ENCODE results near the gene GAS2L2. TPM values are rescaled to one million over a fixed set of nuclear protein-coding genes. Genes with fewer than 3 reads are reported as not detected.
A peak's percentile ranks its signal among the peaks of the same experiment; 100 is the strongest.

GAS2L2 gene
- total and polyA plus RNA-seq, 2 experiments from 2014 or later, result not detected

DNA sequence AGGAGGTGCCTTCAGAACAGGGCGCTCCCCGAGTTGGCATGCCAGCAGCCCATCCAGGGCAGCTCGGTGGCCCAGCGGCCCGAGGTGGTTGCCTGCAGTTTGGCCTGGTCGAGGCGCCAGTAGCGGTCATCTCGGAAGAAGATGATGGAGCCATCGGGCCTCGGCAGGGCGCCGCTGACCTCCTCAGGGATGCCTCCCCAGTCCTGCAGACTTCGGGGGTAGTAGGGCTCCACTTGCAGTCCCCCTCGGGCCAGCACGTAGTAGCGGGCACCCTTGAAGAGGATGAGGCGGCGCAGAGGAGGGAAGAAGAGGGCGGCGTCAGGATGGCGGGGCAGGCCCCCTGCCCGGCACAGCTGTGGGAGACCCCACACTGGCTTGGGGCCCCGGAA, 13.4 kb upstream of the GAS2L2 start:
- in situ Hi-C loops (cut with MboI), result no loop called here
- WGBS, 2 experiments (ENCODE audit: low coverage in 1 of 2, low lambda C conversion rate in 2 of 2, missing lambda C conversion rate in 2 of 2), result 78 to 81% methylated on average over 20 to 24 of the region's 24 CpGs
- no peak overlapping the region for H3K27ac ChIP-seq

GRCh38 chr17:35765756-35766488, 12.9 kb upstream of the GAS2L2 start:
- Histone ChIP-seq H3K9me2 (ENCODE audit: insufficient read depth) (no peaks in the 10 kb centered on the region), H3K9me3 (ENCODE audit: low read depth) (no peaks in the 10 kb centered on the region), H3K27me3 (replicated peaks; ENCODE audit: insufficient read depth) (peaks cover 7% of the 10 kb centered on the region; the same call in 1 of the 2 replicates), H4K20me1 (ENCODE audit: insufficient read depth) (no peaks in the 10 kb centered on the region), H3F3A (ENCODE audit: insufficient read depth) (no peaks in the 10 kb centered on the region), H3K27ac (no peak overlapping the region), H3K79me2 (ENCODE audit: insufficient read depth) (no peaks in the 10 kb centered on the region), H3K4me3 (no peak overlapping the region), H3K4me1 (ENCODE audit: insufficient read depth) (no peaks in the 10 kb centered on the region), H3K4me2 (ENCODE audit: unreplicated experiment) (no peak overlapping the region), H3K36me3 (ENCODE audit: low read depth) (no peaks in the 10 kb centered on the region), H3K9ac (no peak overlapping the region), H2AFZ (no peak overlapping the region)
- in situ Hi-C loops (cut with MboI), result no loop called here
- TF ChIP-seq EZH2phosphoT487 (IDR thresholded peaks at IDR 0.05; ENCODE audit: insufficient read depth, low read depth), result no peak
- TF ChIP-seq EZH2 (IDR thresholded peaks at IDR 0.05; ENCODE audit: insufficient read depth, poor library complexity, severe bottlenecking), result no peak
- 59 to 60% methylated on average over 8 of the region's 8 CpGs for WGBS, 2 experiments (ENCODE audit: low coverage in 1 of 2, low lambda C conversion rate in 2 of 2, missing lambda C conversion rate in 2 of 2)
- no peak for DNase-seq

More for the DNA sequence above, 13.4 kb upstream of the GAS2L2 start:
- no peaks in the 10 kb centered on the region for H3K4me1 ChIP-seq (ENCODE audit: insufficient read depth)
- no peak overlapping the region for H3K4me2 ChIP-seq (ENCODE audit: unreplicated experiment)
- no peaks in the 10 kb centered on the region for H3K79me2 ChIP-seq (ENCODE audit: insufficient read depth)
- no peaks in the 10 kb centered on the region for H3K36me3 ChIP-seq (ENCODE audit: low read depth)
- no peak for DNase-seq
- no peak overlapping the region for H3K4me3 ChIP-seq
- no peak for TF ChIP-seq EZH2 (IDR thresholded peaks at IDR 0.05; ENCODE audit: insufficient read depth, poor library complexity, severe bottlenecking)
- TF ChIP-seq EZH2phosphoT487 (IDR thresholded peaks at IDR 0.05; ENCODE audit: insufficient read depth, low read depth), result no peak
- H3K9me2 ChIP-seq (ENCODE audit: insufficient read depth), result no peaks in the 10 kb centered on the region
- H3F3A ChIP-seq (ENCODE audit: insufficient read depth), result no peaks in the 10 kb centered on the region
- peaks cover 7% of the 10 kb centered on the region; the same call in 1 of the 2 replicates for H3K27me3 ChIP-seq (replicated peaks; ENCODE audit: insufficient read depth)
- no peaks in the 10 kb centered on the region for H4K20me1 ChIP-seq (ENCODE audit: insufficient read depth)
- H3K9me3 ChIP-seq (ENCODE audit: low read depth), result no peaks in the 10 kb centered on the region
- H3K9ac ChIP-seq, result no peak overlapping the region
- H2AFZ ChIP-seq, result no peak overlapping the region

DNA sequence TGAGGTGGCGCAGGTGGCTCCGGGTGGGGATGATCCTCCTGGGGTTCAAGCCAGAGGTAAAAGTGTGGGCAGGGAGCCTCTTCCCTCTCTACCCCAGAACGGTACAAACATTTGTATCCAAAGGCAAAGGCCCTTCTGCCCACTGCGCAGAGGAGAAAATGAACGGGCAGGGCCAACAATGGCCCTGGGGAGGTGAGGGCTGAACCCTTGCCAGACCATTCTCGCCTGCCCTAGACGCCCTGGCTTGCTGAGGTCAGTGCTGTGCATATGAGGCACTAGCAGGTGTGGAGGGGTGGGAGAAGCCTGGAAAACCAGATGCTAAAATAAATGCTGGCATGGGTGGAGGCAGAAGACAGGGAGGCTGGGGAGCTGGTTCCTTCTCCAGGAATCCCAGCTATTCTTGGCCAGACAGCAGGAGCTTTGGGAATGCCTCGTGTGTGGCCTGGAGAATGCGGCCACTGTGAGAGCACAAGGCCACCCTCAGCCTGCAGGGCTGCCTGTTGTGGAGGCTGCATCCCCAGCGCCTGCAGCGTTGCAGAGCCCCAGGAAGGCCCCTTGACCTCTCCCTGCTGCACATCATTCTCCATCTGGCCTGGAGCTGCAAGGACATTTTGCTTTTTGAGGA, 12.2 kb upstream of the GAS2L2 start:
- H3K9me3 ChIP-seq (ENCODE audit: low read depth), result no peaks in the 10 kb centered on the region
- no peaks in the 10 kb centered on the region for H3K4me1 ChIP-seq (ENCODE audit: insufficient read depth)
- H3K4me3 ChIP-seq, result no peak overlapping the region
- no peak overlapping the region for H3K4me2 ChIP-seq (ENCODE audit: unreplicated experiment)
- H3K9me2 ChIP-seq (ENCODE audit: insufficient read depth), result no peaks in the 10 kb centered on the region
- H4K20me1 ChIP-seq (ENCODE audit: insufficient read depth), result no peaks in the 10 kb centered on the region
- DNase-seq, result no peak
- H3K9ac ChIP-seq, result no peak overlapping the region
- H3K36me3 ChIP-seq (ENCODE audit: low read depth), result no peaks in the 10 kb centered on the region
- TF ChIP-seq EZH2phosphoT487 (IDR thresholded peaks at IDR 0.05; ENCODE audit: insufficient read depth, low read depth), result no peak
- TF ChIP-seq EZH2 (IDR thresholded peaks at IDR 0.05; ENCODE audit: insufficient read depth, poor library complexity, severe bottlenecking), result no peak
- in situ Hi-C loops (cut with MboI), result no loop called here
- H3F3A ChIP-seq (ENCODE audit: insufficient read depth), result no peaks in the 10 kb centered on the region
- H2AFZ ChIP-seq, result no peak overlapping the region
- no peak overlapping the region for H3K27ac ChIP-seq
- peaks cover 7% of the 10 kb centered on the region; the same call in 1 of the 2 replicates for H3K27me3 ChIP-seq (replicated peaks; ENCODE audit: insufficient read depth)
- no peaks in the 10 kb centered on the region for H3K79me2 ChIP-seq (ENCODE audit: insufficient read depth)
- 74 to 78% methylated on average over 11 of the region's 11 CpGs for WGBS, 2 experiments (ENCODE audit: low coverage in 1 of 2, low lambda C conversion rate in 2 of 2, missing lambda C conversion rate in 2 of 2)

DNA sequence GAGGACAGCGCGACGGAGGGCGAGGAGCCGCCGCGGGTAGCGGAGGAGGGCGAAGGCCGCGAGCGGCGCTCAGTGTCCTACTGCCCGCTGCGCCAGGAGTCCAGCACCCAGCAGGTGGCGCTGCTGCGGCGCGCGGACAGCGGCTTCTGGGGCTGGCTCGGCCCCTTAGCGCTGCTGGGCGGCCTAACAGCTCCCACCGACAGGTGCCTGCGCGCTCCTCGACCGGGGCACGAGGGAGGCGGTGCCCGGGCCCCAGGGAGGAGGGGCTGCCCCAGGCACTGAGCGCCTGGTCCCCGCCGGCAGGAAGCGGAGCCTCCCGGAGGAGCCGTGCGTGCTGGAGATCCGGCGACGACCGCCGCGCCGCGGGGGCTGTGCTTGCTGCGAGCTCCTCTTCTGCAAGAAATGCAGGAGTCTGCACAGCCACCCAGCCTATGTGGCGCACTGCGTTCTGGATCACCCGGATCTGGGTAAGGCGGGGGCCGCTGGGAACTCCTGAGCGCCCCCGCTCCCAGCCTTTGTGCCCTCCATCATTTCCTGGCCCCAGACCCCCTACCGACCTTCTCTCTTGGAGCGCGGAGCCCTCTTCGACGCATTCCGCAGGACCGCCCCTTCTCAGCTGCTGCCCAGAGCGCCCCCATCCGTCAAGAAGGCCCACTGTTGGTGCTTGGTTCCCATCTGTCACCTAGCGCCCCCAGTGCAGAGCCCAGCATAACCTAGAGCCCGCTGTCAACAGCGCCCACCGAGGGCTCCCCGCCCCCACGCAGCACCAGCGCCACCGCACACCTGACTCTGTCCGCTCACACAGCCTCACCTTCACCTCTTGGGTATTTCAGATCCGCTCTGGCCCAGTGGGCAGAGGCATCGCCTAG, 11.3 kb upstream of the GAS2L2 start:
- Histone ChIP-seq H4K20me1 (ENCODE audit: insufficient read depth) (no peaks in the 10 kb centered on the region), H3K4me1 (ENCODE audit: insufficient read depth) (no peaks in the 10 kb centered on the region), H3K36me3 (ENCODE audit: low read depth) (no peaks in the 10 kb centered on the region), H3F3A (ENCODE audit: insufficient read depth) (no peaks in the 10 kb centered on the region), H3K9me3 (ENCODE audit: low read depth) (no peaks in the 10 kb centered on the region), H3K27ac (no peak overlapping the region), H2AFZ (peak overlapping the region; percentile 54), H3K79me2 (ENCODE audit: insufficient read depth) (no peaks in the 10 kb centered on the region), H3K9ac (peak overlapping the region; percentile 48; the same call in 1 of the 2 replicates), H3K27me3 (replicated peaks; ENCODE audit: insufficient read depth) (peaks cover 7% of the 10 kb centered on the region; the same call in 1 of the 2 replicates), H3K4me3 (peak overlapping the region; percentile 69), H3K9me2 (ENCODE audit: insufficient read depth) (no peaks in the 10 kb centered on the region), H3K4me2 (ENCODE audit: unreplicated experiment) (peak overlapping the region; percentile 87)
- TF ChIP-seq EZH2 (IDR thresholded peaks at IDR 0.05; ENCODE audit: insufficient read depth, poor library complexity, severe bottlenecking) (no peak), EZH2phosphoT487 (IDR thresholded peaks at IDR 0.05; ENCODE audit: insufficient read depth, low read depth) (no peak)
- DNase-seq, result peak; percentile 91
- WGBS, 2 experiments (ENCODE audit: low coverage in 1 of 2, low lambda C conversion rate in 2 of 2, missing lambda C conversion rate in 2 of 2), result 6 to 7% methylated on average over 47 to 56 of the region's 75 CpGs
- in situ Hi-C loops (cut with MboI), result no loop called here
